Measurements from ENCODE around the gene STK24. TPM values are rescaled to one million over a fixed set of nuclear protein-coding genes. Genes with fewer than 3 reads are reported as not detected.

Gene STK24
- total RNA-seq, 2 experiments from 2014 or later = 60.4 to 88.7 TPM

GRCh38 chr13:98433654-98434053 is 143.3 kb downstream of the STK24 start:
- intact Hi-C loops (cut with micrococcal nuclease; ENCODE audit: unreplicated experiment) = loop anchor here (5.0 kb wide), 1 partner anchor 586 kb away; no protein-coding TSS in a partner anchor
- BruUV-seq (replicated peaks) = no TSS peak

GRCh38 chr13:98432638-98433037 is 144.3 kb downstream of the STK24 start:
- POLR2A ChIA-PET = no interaction called here
- H3K36me3 ChIP-seq (ENCODE audit: insufficient read depth, low read length) = no peaks in the 10 kb centered on the region
- H3K79me2 ChIP-seq (ENCODE audit: insufficient read depth, low read depth, low read length) = no peaks in the 10 kb centered on the region
- no peak overlapping the region for H2AFZ ChIP-seq (ENCODE audit: low read length)
- H3K4me2 ChIP-seq (ENCODE audit: low read length) = no peak overlapping the region
- no peak overlapping the region for H3K4me3 ChIP-seq (ENCODE audit: low read depth, low read length, poor library complexity, severe bottlenecking)
- no peaks in the 10 kb centered on the region for H3K4me1 ChIP-seq (ENCODE audit: insufficient read depth, low read length, poor library complexity, severe bottlenecking)
- H4K20me1 ChIP-seq (ENCODE audit: insufficient read depth, low read length) = no peaks in the 10 kb centered on the region
- intact Hi-C loops (cut with micrococcal nuclease; ENCODE audit: unreplicated experiment) = loop anchor here (5.0 kb wide), 1 partner anchor 585 kb away; no protein-coding TSS in a partner anchor
- DNase-seq (ENCODE audit: low spot score) = no peak
- no peak overlapping the region for H3K27ac ChIP-seq (ENCODE audit: low read depth, low read length, poor library complexity, severe bottlenecking)
- no TSS peak for BruUV-seq (replicated peaks)
- no peaks in the 10 kb centered on the region for H3K9me2 ChIP-seq (ENCODE audit: insufficient read depth, low read length)
- H3K9me3 ChIP-seq (ENCODE audit: low read length) = no peaks in the 10 kb centered on the region
- TF ChIP-seq CTCF (conservative IDR thresholded peaks at IDR 0.05; ENCODE audit: low read length) = no peak
- no peak for TF ChIP-seq EZH2phosphoT487 (IDR thresholded peaks at IDR 0.05; ENCODE audit: borderline replicate concordance, low read depth, low read length)
- CTCF ChIA-PET (ENCODE audit: unreplicated experiment) = no interaction called here

More at GRCh38 chr13:98433654-98434053, 143.3 kb downstream of the STK24 start:
- Histone ChIP-seq H3K9me2 (ENCODE audit: insufficient read depth, low read length) (no peaks in the 10 kb centered on the region), H3K79me2 (ENCODE audit: insufficient read depth, low read depth, low read length) (no peaks in the 10 kb centered on the region), H2AFZ (ENCODE audit: low read length) (no peak overlapping the region), H3K4me1 (ENCODE audit: insufficient read depth, low read length, poor library complexity, severe bottlenecking) (no peaks in the 10 kb centered on the region), H3K36me3 (ENCODE audit: insufficient read depth, low read length) (no peaks in the 10 kb centered on the region), H3K4me3 (ENCODE audit: low read depth, low read length, poor library complexity, severe bottlenecking) (no peak overlapping the region), H3K9me3 (ENCODE audit: low read length) (no peaks in the 10 kb centered on the region), H3K4me2 (ENCODE audit: low read length) (no peak overlapping the region), H4K20me1 (ENCODE audit: insufficient read depth, low read length) (no peaks in the 10 kb centered on the region), H3K27ac (ENCODE audit: low read depth, low read length, poor library complexity, severe bottlenecking) (no peak overlapping the region)
- POLR2A ChIA-PET = no interaction called here
- DNase-seq (ENCODE audit: low spot score) = no peak
- TF ChIP-seq CTCF (conservative IDR thresholded peaks at IDR 0.05; ENCODE audit: low read length) = no peak
- no peak for TF ChIP-seq EZH2phosphoT487 (IDR thresholded peaks at IDR 0.05; ENCODE audit: borderline replicate concordance, low read depth, low read length)
- CTCF ChIA-PET (ENCODE audit: unreplicated experiment) = no interaction called here

GRCh38 chr13:98429977-98430736 is 146.8 kb downstream of the STK24 start:
- Histone ChIP-seq H3K9me2 (ENCODE audit: insufficient read depth, low read length) (no peaks in the 10 kb centered on the region), H3K4me2 (ENCODE audit: low read length) (no peak overlapping the region), H3K79me2 (ENCODE audit: insufficient read depth, low read depth, low read length) (no peaks in the 10 kb centered on the region), H3K9me3 (ENCODE audit: low read length) (no peaks in the 10 kb centered on the region), H3K36me3 (ENCODE audit: insufficient read depth, low read length) (no peaks in the 10 kb centered on the region), H3K27ac (ENCODE audit: low read depth, low read length, poor library complexity, severe bottlenecking) (no peak overlapping the region), H3K4me3 (ENCODE audit: low read depth, low read length, poor library complexity, severe bottlenecking) (no peak overlapping the region), H2AFZ (ENCODE audit: low read length) (no peak overlapping the region), H3K4me1 (ENCODE audit: insufficient read depth, low read length, poor library complexity, severe bottlenecking) (no peaks in the 10 kb centered on the region), H4K20me1 (ENCODE audit: insufficient read depth, low read length) (no peaks in the 10 kb centered on the region)
- no TSS peak for BruUV-seq (replicated peaks)
- CTCF ChIA-PET (ENCODE audit: unreplicated experiment) = no interaction called here
- TF ChIP-seq CTCF (conservative IDR thresholded peaks at IDR 0.05; ENCODE audit: low read length) (no peak), EZH2phosphoT487 (IDR thresholded peaks at IDR 0.05; ENCODE audit: borderline replicate concordance, low read depth, low read length) (no peak)
- POLR2A ChIA-PET = no interaction called here
- DNase-seq (ENCODE audit: low spot score) = no peak
- intact Hi-C loops (cut with micrococcal nuclease; ENCODE audit: unreplicated experiment) = loop anchor here (5.0 kb wide), 1 partner anchor 583 kb away; no protein-coding TSS in a partner anchor

Measured in OCI-LY7 (cell line).